Thyroid gland (tissue), 4 donors: ENCODE measurements around the gene RAB5B.

Experiments used
- CTCF ChIP-seq, 6 experiments: fragments of 200-600 bp in 3 of 6; fragments of 450-650 bp in 3 of 6; sonication (generic) in 3 of 6; IDR thresholded peaks; one replicate each; pipeline ENCODE4 v1.5.1; 2016 to 2019; ENCODE audit warnings: antibody characterized with exemption in 6 of 6, mild to moderate bottlenecking in 2 of 6, inconsistent platforms in 1 of 6, moderate library complexity in 1 of 6
- POLR2A ChIP-seq, 2 donors: fragments of 450-650 bp; IDR thresholded peaks; one replicate each; pipeline ENCODE4 v1.6.1; 2017; ENCODE audit warnings: antibody characterized with exemption in 2 of 2, mild to moderate bottlenecking in 2 of 2, moderate library complexity in 1 of 2

- no peak for TF ChIP-seq POLR2A (IDR thresholded peaks at IDR 0.05)
- no peak for TF ChIP-seq CTCF (IDR thresholded peaks at IDR 0.05)
Measured at GRCh38 chr12:56037161-56037560, 63.3 kb downstream of the RAB5B start.
